OCI-LY7 (cell line): ENCODE measurements around the gene BCAT1.

ENCODE experiments used
- EZH2phosphoT487 ChIP-seq: fragments of 200-600 bp; sonication (generic); IDR thresholded peaks from 2 replicates; pipeline ENCODE4 v1.6.1; 2018; ENCODE audit warnings: low read depth, borderline replicate concordance, mild to moderate bottlenecking, mixed run types, antibody characterized with exemption, low read length, moderate library complexity, mixed read lengths
- TF ChIP-seq, protein P1 (sequence below): fragments of 200-600 bp; sonication (generic); conservative IDR thresholded peaks from 2 replicates; pipeline ENCODE4 v1.5.1; 2014; ENCODE audit warnings: mild to moderate bottlenecking, antibody characterized with exemption, low read length, moderate library complexity, mixed read lengths

- TF ChIP-seq, protein P1, sequence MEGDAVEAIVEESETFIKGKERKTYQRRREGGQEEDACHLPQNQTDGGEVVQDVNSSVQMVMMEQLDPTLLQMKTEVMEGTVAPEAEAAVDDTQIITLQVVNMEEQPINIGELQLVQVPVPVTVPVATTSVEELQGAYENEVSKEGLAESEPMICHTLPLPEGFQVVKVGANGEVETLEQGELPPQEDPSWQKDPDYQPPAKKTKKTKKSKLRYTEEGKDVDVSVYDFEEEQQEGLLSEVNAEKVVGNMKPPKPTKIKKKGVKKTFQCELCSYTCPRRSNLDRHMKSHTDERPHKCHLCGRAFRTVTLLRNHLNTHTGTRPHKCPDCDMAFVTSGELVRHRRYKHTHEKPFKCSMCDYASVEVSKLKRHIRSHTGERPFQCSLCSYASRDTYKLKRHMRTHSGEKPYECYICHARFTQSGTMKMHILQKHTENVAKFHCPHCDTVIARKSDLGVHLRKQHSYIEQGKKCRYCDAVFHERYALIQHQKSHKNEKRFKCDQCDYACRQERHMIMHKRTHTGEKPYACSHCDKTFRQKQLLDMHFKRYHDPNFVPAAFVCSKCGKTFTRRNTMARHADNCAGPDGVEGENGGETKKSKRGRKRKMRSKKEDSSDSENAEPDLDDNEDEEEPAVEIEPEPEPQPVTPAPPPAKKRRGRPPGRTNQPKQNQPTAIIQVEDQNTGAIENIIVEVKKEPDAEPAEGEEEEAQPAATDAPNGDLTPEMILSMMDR = no peak
- TF ChIP-seq EZH2phosphoT487 = no peak
Observed at GRCh38 chr12:24913130-24913529, 35.8 kb downstream of the BCAT1 start.
